HepG2 (cell line): ENCODE measurements around the gene DVL3. TPM values are rescaled to one million over a fixed set of nuclear protein-coding genes. Genes with fewer than 3 reads are reported as not detected.
A peak's percentile ranks its signal among the peaks of the same experiment; 100 is the strongest.

ENCODE experiments used
- AGO1 ChIP-seq: fragments of 200-400 bp; formaldehyde crosslinking; IDR thresholded peaks from 2 replicates; pipeline ENCODE4 v1.6.1; 2017; ENCODE audit warnings: mild to moderate bottlenecking, low read depth, low read length, moderate library complexity; ENCODE audit not compliant: poor library complexity, severe bottlenecking
- ARNT2 ChIP-seq: sonication (generic); formaldehyde crosslinking; IDR thresholded peaks from 2 replicates; pipeline ENCODE4 v1.8.0; 2022; ENCODE audit warnings: mild to moderate bottlenecking, low read depth, missing genetic modification reagents, moderate library complexity
- BATF2 ChIP-seq: sonication (generic); formaldehyde crosslinking; IDR thresholded peaks from 2 replicates; pipeline ENCODE4 v1.8.0; 2022; ENCODE audit warnings: mild to moderate bottlenecking, missing genetic modification reagents, moderate library complexity
- KAT7 ChIP-seq: IDR thresholded peaks from 2 replicates; pipeline ENCODE4 v1.6.1; 2018; ENCODE audit warnings: borderline replicate concordance, missing compliant biosample characterization
- KLF16 ChIP-seq, 2 experiments: sonication (generic) in 1 of 2; formaldehyde crosslinking in 1 of 2; IDR thresholded peaks; 2 replicates each; pipeline versions ENCODE4 v1.6.1 to v1.8.0; 2016 to 2023; ENCODE audit warnings: missing genetic modification reagents in 2 of 2, missing compliant biosample characterization in 1 of 2
- MXD1 ChIP-seq: sonication (generic); formaldehyde crosslinking; IDR thresholded peaks from 2 replicates; pipeline ENCODE4 v1.4.0; 2020; ENCODE audit warnings: mild to moderate bottlenecking, missing genetic modification reagents
- PATZ1 ChIP-seq: sonication (generic); formaldehyde crosslinking; IDR thresholded peaks from 2 replicates; pipeline ENCODE4 v1.4.0; 2020; ENCODE audit warnings: missing genetic modification reagents
- PHF8 ChIP-seq: sonication (generic); formaldehyde crosslinking; IDR thresholded peaks from 2 replicates; pipeline ENCODE4 v1.5.0; 2020; ENCODE audit warnings: missing genetic modification reagents
- RXRA ChIP-seq: sonication (generic); formaldehyde crosslinking; IDR thresholded peaks from 2 replicates; pipeline ENCODE4 v1.5.1; 2020; ENCODE audit warnings: missing genetic modification reagents
- SNAI1 ChIP-seq: sonication (generic); formaldehyde crosslinking; IDR thresholded peaks from 2 replicates; pipeline ENCODE4 v1.5.0; 2020; ENCODE audit warnings: mild to moderate bottlenecking, missing genetic modification reagents, borderline replicate concordance
- ZNF235 ChIP-seq: sonication (generic); formaldehyde crosslinking; IDR thresholded peaks from 2 replicates; pipeline ENCODE4 v1.8.1; 2023; ENCODE audit warnings: mild to moderate bottlenecking, missing genetic modification reagents, borderline replicate concordance
- ZNF317 ChIP-seq: sonication (generic); formaldehyde crosslinking; IDR thresholded peaks from 2 replicates; pipeline ENCODE4 v1.5.0; 2020; ENCODE audit warnings: mild to moderate bottlenecking, missing genetic modification reagents
- ZNF318 ChIP-seq: sonication (generic); formaldehyde crosslinking; IDR thresholded peaks from 2 replicates; pipeline ENCODE4 v1.4.0; 2020; ENCODE audit warnings: mild to moderate bottlenecking, missing genetic modification reagents
- ZNF337 ChIP-seq: sonication (generic); formaldehyde crosslinking; IDR thresholded peaks from 2 replicates; pipeline ENCODE4 v1.5.1; 2020; ENCODE audit warnings: missing genetic modification reagents, low read depth, mild to moderate bottlenecking, borderline replicate concordance
- polyA plus RNA-seq, 8 experiments: library from polyadenylated mRNA; depleted of rRNA in 3 of 8; stranded (reverse) in 7 of 8; unstranded in 1 of 8; fragments of >200 nt; fragmentation: Illumina TruSeq in 4 of 8; extraction: Trizol in 4 of 8; gene quantifications; 2 replicates each; pipeline versions ENCODE4 v1.2.1 to v1.2.3, GENCODE V29; 2011 to 2016; ENCODE audit warnings: low read depth in 4 of 8, missing spikeins in 1 of 8, mixed read lengths in 1 of 8; ENCODE audit not compliant: insufficient read depth in 1 of 8
- total RNA-seq, 5 experiments: library from RNA; depleted of rRNA; stranded (reverse); fragments of >200 nt; fragmentation: Illumina TruSeq; extraction: Trizol; gene quantifications; 2 replicates each; pipeline ENCODE4 v1.2.3, GENCODE V29; 2016; ENCODE audit warnings: low read depth in 1 of 5

Gene DVL3
- total and polyA plus RNA-seq, 2 of the 13 experiments (the other 11 are each of a cell fraction or from before 2014, with no cell fraction given) = 29.0 to 36.1 TPM

GRCh38 chr3:184186184-184186901, 31.2 kb downstream of the DVL3 start, which contains the start of gene ABCF3 (continued):
- TF ChIP-seq AGO1 (peak; percentile 60), ZNF318 (CRISPR knock-in tag) (0 out of 2 replicates have a peak, but pooled peaks have one; percentile 64), ZNF337 (peak; percentile 44; the same call in 1 of the 2 replicates), ARNT2 (CRISPR knock-in tag) (0 out of 2 replicates have a peak, but pooled peaks have one; percentile 47), KLF16 (CRISPR knock-in tag; IDR thresholded peaks at IDR 0.05) (0 out of 4 replicates have a peak, but pooled peaks of 1 of the 2 experiments have one; percentile 34), ZNF235 (CRISPR knock-in tag) (0 out of 2 replicates have a peak, but pooled peaks have one; percentile 20), ZNF317 (no peak), BATF2 (no peak), MXD1 (peak; percentile 25; the same call in 1 of the 2 replicates), PHF8 (peak; percentile 84), RXRA (CRISPR knock-in tag) (peak; percentile 56; the same call in 1 of the 2 replicates), SNAI1 (CRISPR knock-in tag) (0 out of 2 replicates have a peak, but pooled peaks have one; percentile 41), PATZ1 (CRISPR knock-in tag) (peak; percentile 20), KAT7 (CRISPR knock-in tag) (peak; percentile 70; the same call in 1 of the 2 replicates)
